Stimulated activated CD4-positive, alpha-beta T cell treated with anti-CD3 and anti-CD28 coated beads, Interleukin-4, amount 100 ng/mL, for 4 hours (primary cell): ENCODE results near the gene RTN4R.
A peak's percentile ranks its signal among the peaks of the same experiment; 100 is the strongest.
"Not testable (repeated sequence)": the region's sequence is repeated elsewhere in the genome, so short reads cannot be mapped to it uniquely, and the experiment has no call there.

ENCODE experiments used
- DNase-seq, 2 experiments: peaks; one replicate each; pipeline ENCODE4 v3.0.0-alpha.2; 2020

The RTN4R gene

GRCh38 chr22:20285473-20286311 lies 17.6 kb upstream of the RTN4R start:
- peak; percentile 68 to 81 for DNase-seq

- no peak for DNase-seq
Observed at GRCh38 chr22:20284471-20285086, 16.5 kb upstream of the RTN4R start.

GRCh38 chr22:20283674-20284066 lies 15.6 kb upstream of the RTN4R start:
- no peak for DNase-seq

GRCh38 chr22:20282901-20283673 lies 15.0 kb upstream of the RTN4R start:
- DNase-seq: no peak

- DNase-seq: no peak
Observed at GRCh38 chr22:20281891-20282290, 13.8 kb upstream of the RTN4R start.

- not testable (repeated sequence) for DNase-seq
Observed at GRCh38 chr22:20281473-20281872, 13.4 kb upstream of the RTN4R start.

- DNase-seq: no peak
Observed at GRCh38 chr22:20280866-20281265, 12.7 kb upstream of the RTN4R start.

- not testable (repeated sequence) for DNase-seq
Observed at GRCh38 chr22:20280163-20280562, 12.0 kb upstream of the RTN4R start.

GRCh38 chr22:20279662-20280134 lies 11.6 kb upstream of the RTN4R start:
- DNase-seq: no peak

GRCh38 chr22:20278726-20279490 lies 10.8 kb upstream of the RTN4R start:
- not testable (repeated sequence) for DNase-seq

- DNase-seq: not testable (repeated sequence)
Observed at GRCh38 chr22:20277936-20278635, 10.0 kb upstream of the RTN4R start.

- no peak for DNase-seq
Observed at GRCh38 chr22:20276468-20276867, 8.3 kb upstream of the RTN4R start.

GRCh38 chr22:20275836-20276235 lies 7.7 kb upstream of the RTN4R start:
- no peak for DNase-seq

- not testable (repeated sequence) for DNase-seq
Observed at GRCh38 chr22:20275325-20275724, 7.2 kb upstream of the RTN4R start.

GRCh38 chr22:20274374-20274773 lies 6.3 kb upstream of the RTN4R start:
- DNase-seq: not testable (repeated sequence)

GRCh38 chr22:20273758-20274181 lies 5.7 kb upstream of the RTN4R start:
- no peak for DNase-seq

GRCh38 chr22:20272700-20273099 lies 4.6 kb upstream of the RTN4R start:
- DNase-seq: no peak

GRCh38 chr22:20272174-20272573 lies 4.1 kb upstream of the RTN4R start:
- no peak for DNase-seq

- DNase-seq: no peak
Observed at GRCh38 chr22:20271114-20271994, 3.2 kb upstream of the RTN4R start.

GRCh38 chr22:20270190-20271113 lies 2.3 kb upstream of the RTN4R start:
- DNase-seq: not testable (repeated sequence)
